ENCODE results near the gene TRIP6.

Gene TRIP6

DNA sequence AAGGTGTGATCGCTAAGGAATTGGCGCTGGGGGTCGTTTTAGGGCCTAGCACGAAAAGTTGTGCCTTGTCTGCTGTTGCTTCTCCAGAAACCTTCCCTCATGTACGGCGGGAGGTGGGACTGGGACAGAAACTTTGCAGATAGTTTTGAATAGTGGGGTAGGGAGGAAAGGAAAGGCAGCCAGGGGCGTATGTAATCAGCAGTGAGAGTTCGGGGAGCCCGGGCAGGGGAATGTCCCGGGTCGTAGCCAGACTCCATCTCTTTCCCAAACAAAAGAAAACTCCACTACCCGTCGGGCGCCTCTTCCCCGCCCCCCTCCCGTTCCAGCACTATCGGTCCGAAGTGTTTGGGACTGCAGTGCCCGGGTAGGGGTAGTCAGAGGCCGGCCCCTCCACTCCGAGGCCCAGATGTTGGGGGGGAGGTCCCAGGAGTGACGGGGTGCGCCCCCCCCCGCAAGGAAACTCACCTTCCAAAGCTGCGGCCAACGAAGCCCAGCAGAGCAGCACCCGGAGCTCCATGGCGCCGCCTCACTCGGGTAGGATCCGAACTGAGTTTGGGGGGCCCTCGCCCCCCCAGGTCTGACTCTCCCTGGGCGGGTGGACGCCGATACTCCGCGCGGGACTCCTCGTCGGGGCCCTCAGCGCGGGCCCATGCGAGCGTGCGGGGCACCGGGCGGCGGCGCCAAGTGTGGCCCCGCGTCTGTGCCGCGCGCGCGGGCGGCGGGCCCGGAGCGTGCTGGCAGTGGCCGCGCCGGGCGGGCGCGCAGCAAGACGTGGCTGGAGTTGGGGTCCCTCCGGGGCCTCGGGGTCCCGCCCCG is 40.5 kb upstream of the TRIP6 start:
- Histone ChIP-seq H3K36me3 (ENCODE audit: control insufficient read depth, insufficient read depth, low read length) (peaks cover 30% of the 10 kb centered on the region), H3K9me3 (ENCODE audit: control insufficient read depth, insufficient read depth, low read length) (no peaks in the 10 kb centered on the region), H3K27me3 (ENCODE audit: control insufficient read depth, insufficient read depth, low read length) (no peaks in the 10 kb centered on the region), H3K4me1 (ENCODE audit: control insufficient read depth, insufficient read depth, low read length) (no peaks in the 10 kb centered on the region), H3K4me3 (ENCODE audit: low read depth, low read length) (peak overlapping the region; percentile 90), H3K9ac (ENCODE audit: low read depth, low read length) (peak overlapping the region; percentile 83)

DNA sequence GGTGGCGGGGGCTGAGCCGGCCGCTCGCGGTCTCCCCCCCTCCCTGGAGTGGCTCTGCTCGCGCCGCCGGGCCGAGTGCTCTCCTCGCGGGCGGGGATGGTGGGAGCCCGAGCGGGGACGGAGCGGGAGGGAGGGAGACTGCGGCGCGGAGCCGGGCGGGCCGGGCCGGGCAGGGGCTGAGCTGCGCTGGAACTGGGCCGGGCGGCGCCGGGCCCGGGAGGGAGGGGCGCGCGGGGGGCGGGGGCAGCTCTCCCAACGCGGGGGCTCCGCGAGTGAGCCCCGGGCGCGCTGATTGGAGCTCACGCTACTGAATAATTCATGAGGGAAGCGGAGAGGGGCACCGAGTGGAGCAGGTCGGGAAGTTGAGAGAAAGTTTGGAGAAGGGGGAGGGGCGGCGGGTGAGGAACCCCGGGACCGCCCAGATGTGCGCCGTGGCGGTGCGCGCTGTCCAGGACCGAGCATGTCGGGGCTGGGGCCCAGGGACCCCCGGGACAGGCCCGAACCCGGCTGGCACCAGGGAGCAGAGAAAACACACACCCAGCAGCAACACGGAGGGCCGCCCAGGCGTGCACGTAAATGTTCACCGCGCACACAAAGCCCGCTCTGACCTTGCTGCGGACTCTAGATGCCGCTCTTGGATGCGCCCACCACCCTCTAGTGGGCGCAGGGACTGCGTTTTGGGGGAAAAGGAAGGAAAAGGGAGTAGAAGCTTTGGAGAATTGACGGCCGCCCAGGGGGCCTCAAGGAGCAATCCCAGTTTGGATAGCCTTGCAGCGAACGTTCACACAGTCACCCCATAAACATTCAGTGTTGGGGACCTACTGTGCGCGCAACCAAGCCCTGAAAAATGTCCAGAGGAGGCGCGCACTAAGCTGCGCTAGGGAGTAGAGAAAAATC is 39.6 kb upstream of the TRIP6 start, which contains the start of gene EPHB4:
EPHB4 (minus strand) TSS at position 194 of the 897 bp plus-strand sequence. CDS start 493 bp downstream, outside the sequence.
- Histone ChIP-seq H3K9ac (ENCODE audit: low read depth, low read length) (peak within 1 kb of the TSS; percentile 83), H3K4me1 (ENCODE audit: control insufficient read depth, insufficient read depth, low read length) (no peaks in the 10 kb centered on the region), H3K9me3 (ENCODE audit: control insufficient read depth, insufficient read depth, low read length) (no peaks in the 10 kb centered on the region), H3K27me3 (ENCODE audit: control insufficient read depth, insufficient read depth, low read length) (no peaks in the 10 kb centered on the region), H3K36me3 (ENCODE audit: control insufficient read depth, insufficient read depth, low read length) (peaks cover 21% of the 10 kb centered on the region), H3K4me3 (ENCODE audit: low read depth, low read length) (peak within 1 kb of the TSS; percentile 92)

DNA sequence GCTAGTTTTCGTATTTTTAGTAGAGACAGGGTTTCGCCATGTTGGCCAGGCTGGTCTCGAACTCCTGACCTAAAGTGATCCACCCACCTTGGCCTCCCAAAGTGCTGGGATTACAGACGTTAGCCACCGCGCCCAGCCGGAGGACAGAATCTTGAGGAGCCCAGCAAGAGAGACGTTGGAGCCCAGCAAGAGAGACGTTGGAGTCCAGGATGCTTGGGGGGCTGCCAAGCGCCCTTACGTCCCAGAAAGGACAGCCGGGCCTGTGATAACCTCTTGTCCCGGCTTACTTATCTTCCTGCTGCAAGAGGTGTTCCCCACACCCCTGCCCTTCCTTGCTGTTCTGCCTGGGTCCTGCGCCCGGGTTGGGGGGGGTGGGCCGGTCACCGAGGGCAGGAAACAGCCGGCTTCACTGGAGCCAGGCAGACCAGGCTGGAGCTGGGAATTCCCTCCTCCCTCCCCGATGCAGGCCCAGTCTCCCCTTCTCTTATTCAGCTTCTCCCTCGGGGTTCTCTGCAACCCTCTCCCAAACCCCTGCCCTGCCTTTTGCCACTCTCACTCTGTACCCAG is 38.0 kb upstream of the TRIP6 start:
- Histone ChIP-seq H3K27me3 (ENCODE audit: control insufficient read depth, insufficient read depth, low read length) (no peaks in the 10 kb centered on the region), H3K9ac (ENCODE audit: low read depth, low read length) (no peak overlapping the region), H3K36me3 (ENCODE audit: control insufficient read depth, insufficient read depth, low read length) (peaks cover 5% of the 10 kb centered on the region), H3K9me3 (ENCODE audit: control insufficient read depth, insufficient read depth, low read length) (no peaks in the 10 kb centered on the region), H3K4me1 (ENCODE audit: control insufficient read depth, insufficient read depth, low read length) (no peaks in the 10 kb centered on the region), H3K4me3 (ENCODE audit: low read depth, low read length) (peak overlapping the region; percentile 92)

DNA sequence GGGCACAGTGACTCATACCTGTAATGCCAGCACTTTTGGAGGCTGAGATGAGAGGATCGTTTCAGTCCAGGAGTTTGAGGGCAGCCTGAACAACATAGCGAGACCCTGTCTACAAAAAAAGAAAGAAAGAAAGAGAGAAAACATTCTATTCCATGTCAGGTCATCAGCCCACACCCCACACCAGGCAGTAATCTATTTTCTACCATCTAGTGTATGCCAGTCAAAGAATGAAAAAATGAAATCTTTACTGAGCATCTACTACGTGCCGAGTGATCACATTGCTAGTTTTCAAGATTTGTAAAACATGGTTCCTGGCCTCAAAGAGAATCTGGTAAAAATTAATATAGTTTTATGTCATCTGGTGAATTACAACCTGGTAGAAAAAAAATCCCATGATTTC is 36.8 kb upstream of the TRIP6 start:
- Histone ChIP-seq H3K36me3 (ENCODE audit: control insufficient read depth, insufficient read depth, low read length) (no peaks in the 10 kb centered on the region), H3K9ac (ENCODE audit: low read depth, low read length) (no peak overlapping the region), H3K4me1 (ENCODE audit: control insufficient read depth, insufficient read depth, low read length) (no peaks in the 10 kb centered on the region), H3K4me3 (ENCODE audit: low read depth, low read length) (no peak overlapping the region), H3K9me3 (ENCODE audit: control insufficient read depth, insufficient read depth, low read length) (no peaks in the 10 kb centered on the region), H3K27me3 (ENCODE audit: control insufficient read depth, insufficient read depth, low read length) (no peaks in the 10 kb centered on the region)

DNA sequence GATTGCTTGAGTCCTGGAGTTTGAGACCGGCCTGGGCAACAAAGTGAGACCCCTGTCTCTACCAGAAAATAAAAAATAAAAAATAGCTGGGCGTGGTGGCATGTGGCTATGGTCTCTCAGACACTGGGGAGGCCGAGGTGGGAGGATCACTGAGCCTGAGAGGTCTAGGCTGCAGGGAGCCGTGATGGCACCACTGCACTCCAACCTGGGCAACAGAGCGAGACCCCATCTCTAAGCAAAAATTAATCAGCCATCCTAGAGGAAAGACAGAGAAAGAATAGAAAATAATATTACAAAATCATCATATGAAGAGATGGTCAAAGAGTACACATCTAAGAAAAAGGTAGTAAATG is 34.9 kb upstream of the TRIP6 start:
- Histone ChIP-seq H3K4me3 (ENCODE audit: low read depth, low read length) (no peak overlapping the region), H3K36me3 (ENCODE audit: control insufficient read depth, insufficient read depth, low read length) (no peaks in the 10 kb centered on the region), H3K27me3 (ENCODE audit: control insufficient read depth, insufficient read depth, low read length) (no peaks in the 10 kb centered on the region), H3K9ac (ENCODE audit: low read depth, low read length) (no peak overlapping the region), H3K4me1 (ENCODE audit: control insufficient read depth, insufficient read depth, low read length) (peaks cover 4% of the 10 kb centered on the region), H3K9me3 (ENCODE audit: control insufficient read depth, insufficient read depth, low read length) (no peaks in the 10 kb centered on the region)

DNA sequence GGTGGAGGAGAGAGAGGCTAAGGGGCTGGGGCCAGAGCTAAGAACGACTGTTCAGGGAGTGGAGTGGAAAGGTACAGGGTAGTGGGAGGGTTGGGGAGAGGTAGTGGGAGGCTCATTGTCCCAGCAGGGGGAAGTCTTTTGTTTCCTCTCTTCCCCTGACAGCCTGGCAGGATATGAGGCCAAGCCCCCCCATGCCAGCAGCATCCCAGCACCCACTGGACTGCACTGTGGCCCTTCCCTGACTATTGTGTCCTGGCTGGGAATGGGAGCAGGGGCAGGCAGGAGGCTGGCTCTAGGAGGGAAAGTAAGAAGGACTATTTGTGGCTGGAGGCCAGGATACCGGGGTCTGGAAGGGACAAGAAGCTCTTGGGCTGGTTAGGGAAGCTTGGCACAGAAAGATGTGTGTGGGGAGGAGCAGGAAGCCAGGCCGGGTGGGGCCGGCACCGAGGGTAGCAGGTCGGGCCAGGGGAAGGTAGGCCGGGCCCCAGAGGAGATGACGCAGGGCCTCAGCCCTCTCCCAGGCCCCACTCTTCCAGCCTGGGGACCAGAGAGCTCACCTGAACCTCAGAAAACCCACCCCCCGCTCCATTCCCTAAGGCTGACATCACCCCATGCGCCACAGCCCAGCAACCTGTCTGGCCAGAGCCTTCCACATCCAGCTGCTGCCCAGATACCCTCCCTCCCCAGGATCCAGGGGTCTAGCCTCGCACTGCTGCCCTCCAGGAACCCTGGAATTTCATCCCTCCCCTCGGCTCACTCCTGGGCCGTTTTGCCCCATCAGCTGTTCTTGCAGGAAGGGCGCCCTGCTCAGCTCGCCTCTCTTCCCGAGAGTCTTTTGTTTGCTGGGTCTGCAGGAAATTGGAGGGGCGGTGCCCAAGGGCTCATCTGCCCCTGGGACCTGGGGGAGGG is 31.0 kb upstream of the TRIP6 start:
- no peaks in the 10 kb centered on the region for H3K9me3 ChIP-seq (ENCODE audit: control insufficient read depth, insufficient read depth, low read length)
- H3K27me3 ChIP-seq (ENCODE audit: control insufficient read depth, insufficient read depth, low read length) = no peaks in the 10 kb centered on the region
- H3K36me3 ChIP-seq (ENCODE audit: control insufficient read depth, insufficient read depth, low read length) = no peaks in the 10 kb centered on the region
- peak overlapping the region; percentile 62 for H3K4me3 ChIP-seq (ENCODE audit: low read depth, low read length)
- H3K4me1 ChIP-seq (ENCODE audit: control insufficient read depth, insufficient read depth, low read length) = peaks cover 6% of the 10 kb centered on the region
- peak overlapping the region; percentile 84 for H3K9ac ChIP-seq (ENCODE audit: low read depth, low read length)

DNA sequence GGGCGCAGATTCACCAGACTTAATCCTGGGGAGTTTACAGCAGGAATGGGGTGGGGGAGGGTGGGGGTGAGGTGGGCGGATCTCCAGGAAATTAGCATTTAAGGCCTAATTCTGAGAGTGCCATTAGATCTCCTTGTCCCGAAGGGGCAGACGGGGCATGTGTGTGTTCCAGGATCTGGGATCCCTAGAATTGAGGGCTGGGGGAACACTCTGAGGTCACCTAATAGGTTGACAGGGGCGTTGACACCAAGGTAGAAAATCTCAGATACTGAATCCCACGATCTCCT is 30.4 kb upstream of the TRIP6 start:
- no peaks in the 10 kb centered on the region for H3K27me3 ChIP-seq (ENCODE audit: control insufficient read depth, insufficient read depth, low read length)
- H3K9me3 ChIP-seq (ENCODE audit: control insufficient read depth, insufficient read depth, low read length) = no peaks in the 10 kb centered on the region
- H3K4me3 ChIP-seq (ENCODE audit: low read depth, low read length) = peak overlapping the region; percentile 68
- H3K4me1 ChIP-seq (ENCODE audit: control insufficient read depth, insufficient read depth, low read length) = peaks cover 6% of the 10 kb centered on the region
- H3K9ac ChIP-seq (ENCODE audit: low read depth, low read length) = peak overlapping the region; percentile 92
- H3K36me3 ChIP-seq (ENCODE audit: control insufficient read depth, insufficient read depth, low read length) = no peaks in the 10 kb centered on the region

DNA sequence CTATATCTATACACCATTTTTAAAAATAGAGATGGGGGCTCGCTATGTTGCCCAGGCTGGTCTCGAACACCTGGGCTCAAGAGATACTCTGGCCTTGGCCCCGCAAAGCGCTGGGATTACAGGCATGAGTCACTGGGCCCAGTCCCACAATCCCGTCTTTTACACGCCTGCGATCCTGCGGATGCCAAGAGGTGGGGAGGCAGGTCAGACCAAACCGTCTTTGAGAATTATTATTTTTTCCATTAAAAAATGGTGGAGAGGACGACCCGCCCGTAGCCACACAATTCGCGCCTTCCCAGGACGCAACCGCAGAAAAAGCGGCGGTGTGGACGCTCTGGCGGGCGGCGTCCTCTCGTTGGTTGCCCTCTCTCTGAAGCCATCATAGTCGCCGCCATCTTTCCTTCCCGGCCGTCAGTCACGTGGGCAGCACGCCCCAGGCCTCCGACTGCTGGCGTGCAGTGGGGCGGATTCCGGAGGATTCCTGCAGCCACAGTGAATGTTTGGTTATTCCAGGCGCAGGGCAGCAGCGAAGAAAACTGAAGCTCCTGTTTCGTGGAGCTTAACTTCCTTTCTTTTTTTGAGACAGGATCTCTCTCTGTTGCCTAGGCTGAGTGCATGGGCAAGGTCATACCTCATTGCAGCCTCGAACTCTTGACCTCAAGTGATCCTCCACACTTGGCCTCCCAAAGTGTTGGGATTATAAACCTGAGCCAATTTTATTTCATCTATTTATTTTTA is 29.9 kb upstream of the TRIP6 start:
- H3K9ac ChIP-seq (ENCODE audit: low read depth, low read length) = peak overlapping the region; percentile 92
- no peaks in the 10 kb centered on the region for H3K9me3 ChIP-seq (ENCODE audit: control insufficient read depth, insufficient read depth, low read length)
- no peaks in the 10 kb centered on the region for H3K36me3 ChIP-seq (ENCODE audit: control insufficient read depth, insufficient read depth, low read length)
- peaks cover 6% of the 10 kb centered on the region for H3K4me1 ChIP-seq (ENCODE audit: control insufficient read depth, insufficient read depth, low read length)
- no peaks in the 10 kb centered on the region for H3K27me3 ChIP-seq (ENCODE audit: control insufficient read depth, insufficient read depth, low read length)
- peak overlapping the region; percentile 68 for H3K4me3 ChIP-seq (ENCODE audit: low read depth, low read length)

DNA sequence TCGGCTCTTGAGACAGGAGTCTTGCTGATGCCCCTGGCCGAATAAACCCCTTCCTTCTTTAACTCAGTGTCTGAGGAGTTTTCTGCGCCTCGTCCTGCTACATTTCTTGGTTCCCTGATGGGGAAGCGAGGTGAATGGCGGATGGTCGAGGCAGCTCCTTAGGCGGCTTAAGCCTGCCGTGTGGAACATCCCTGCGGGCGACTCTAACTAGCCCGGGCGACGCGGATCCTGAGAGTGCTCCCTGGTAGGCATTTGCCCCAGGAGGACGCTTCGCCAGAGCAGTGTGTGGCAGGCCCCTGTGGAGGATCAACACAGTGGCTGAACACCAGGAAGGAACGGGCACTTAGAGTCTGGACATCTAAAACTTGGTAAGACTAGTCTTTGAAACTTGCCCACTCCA is 27.8 kb upstream of the TRIP6 start:
- H3K4me1 ChIP-seq (ENCODE audit: control insufficient read depth, insufficient read depth, low read length) = peaks cover 6% of the 10 kb centered on the region
- no peak overlapping the region for H3K9ac ChIP-seq (ENCODE audit: low read depth, low read length)

DNA sequence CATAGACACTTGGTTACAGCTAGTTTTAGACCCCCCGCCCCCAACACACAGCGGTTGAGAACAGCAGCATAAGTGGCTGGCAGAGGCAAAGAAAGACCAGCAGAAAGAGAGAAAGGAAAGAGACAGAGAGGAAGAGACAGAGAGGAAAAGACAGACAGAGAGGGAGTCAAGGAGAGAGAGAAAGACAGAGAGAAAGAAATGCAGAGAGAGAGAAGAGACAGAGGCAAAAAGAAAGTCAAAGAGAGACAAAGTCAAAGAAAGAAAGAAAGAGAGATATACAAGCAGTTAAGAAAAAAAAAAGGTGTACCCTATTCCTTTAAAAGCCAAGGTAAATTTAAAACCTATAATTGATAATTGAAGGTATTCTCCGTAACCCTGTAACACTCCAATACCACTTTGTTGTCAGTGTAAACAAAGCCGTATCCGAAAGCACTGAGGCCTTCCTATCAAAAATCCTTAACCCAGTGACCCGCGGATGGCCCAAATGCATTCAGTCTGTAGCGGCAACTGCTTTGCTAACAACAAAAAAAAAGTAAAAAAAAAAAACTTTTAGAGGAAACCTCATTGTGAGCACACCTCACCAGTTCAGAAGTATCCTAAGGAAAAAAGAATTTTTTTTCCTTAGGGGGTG is 26.6 kb upstream of the TRIP6 start:
- Histone ChIP-seq H3K9me3 (ENCODE audit: control insufficient read depth, insufficient read depth, low read length) (no peaks in the 10 kb centered on the region), H3K27me3 (ENCODE audit: control insufficient read depth, insufficient read depth, low read length) (no peaks in the 10 kb centered on the region), H3K4me3 (ENCODE audit: low read depth, low read length) (no peak overlapping the region), H3K9ac (ENCODE audit: low read depth, low read length) (no peak overlapping the region), H3K36me3 (ENCODE audit: control insufficient read depth, insufficient read depth, low read length) (no peaks in the 10 kb centered on the region), H3K4me1 (ENCODE audit: control insufficient read depth, insufficient read depth, low read length) (peaks cover 6% of the 10 kb centered on the region)

More for the DNA sequence above, 27.8 kb upstream of the TRIP6 start:
- Histone ChIP-seq H3K4me3 (ENCODE audit: low read depth, low read length) (no peak overlapping the region), H3K36me3 (ENCODE audit: control insufficient read depth, insufficient read depth, low read length) (no peaks in the 10 kb centered on the region), H3K9me3 (ENCODE audit: control insufficient read depth, insufficient read depth, low read length) (no peaks in the 10 kb centered on the region), H3K27me3 (ENCODE audit: control insufficient read depth, insufficient read depth, low read length) (no peaks in the 10 kb centered on the region)

Measured in iPS-15b (cell line).